ENCODE results near the gene NAV2.

The NAV2 gene

DNA sequence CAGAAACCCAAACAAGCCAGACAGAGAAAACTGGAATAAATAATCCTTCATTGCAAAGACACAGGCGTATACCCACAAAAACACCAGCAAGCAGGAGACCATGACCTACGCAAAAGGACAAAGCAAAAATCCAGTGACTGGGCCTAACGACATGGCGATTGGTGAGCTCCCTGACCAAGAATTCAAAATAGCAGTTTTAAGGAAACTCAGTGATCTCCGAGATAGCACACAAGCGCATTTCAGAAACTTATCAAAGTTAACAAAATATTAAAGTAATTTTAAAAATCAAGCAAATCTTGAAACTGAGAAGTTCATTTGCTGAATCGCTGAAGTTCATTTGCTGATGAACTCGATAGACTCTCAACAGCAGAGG lies 420.0 kb downstream of the NAV2 start:
- H3K4me3 ChIP-seq (ENCODE audit: low read depth, low read length), result no peak overlapping the region
- DNase-seq (ENCODE audit: low read depth), result no peak
- TF ChIP-seq, protein P1, sequence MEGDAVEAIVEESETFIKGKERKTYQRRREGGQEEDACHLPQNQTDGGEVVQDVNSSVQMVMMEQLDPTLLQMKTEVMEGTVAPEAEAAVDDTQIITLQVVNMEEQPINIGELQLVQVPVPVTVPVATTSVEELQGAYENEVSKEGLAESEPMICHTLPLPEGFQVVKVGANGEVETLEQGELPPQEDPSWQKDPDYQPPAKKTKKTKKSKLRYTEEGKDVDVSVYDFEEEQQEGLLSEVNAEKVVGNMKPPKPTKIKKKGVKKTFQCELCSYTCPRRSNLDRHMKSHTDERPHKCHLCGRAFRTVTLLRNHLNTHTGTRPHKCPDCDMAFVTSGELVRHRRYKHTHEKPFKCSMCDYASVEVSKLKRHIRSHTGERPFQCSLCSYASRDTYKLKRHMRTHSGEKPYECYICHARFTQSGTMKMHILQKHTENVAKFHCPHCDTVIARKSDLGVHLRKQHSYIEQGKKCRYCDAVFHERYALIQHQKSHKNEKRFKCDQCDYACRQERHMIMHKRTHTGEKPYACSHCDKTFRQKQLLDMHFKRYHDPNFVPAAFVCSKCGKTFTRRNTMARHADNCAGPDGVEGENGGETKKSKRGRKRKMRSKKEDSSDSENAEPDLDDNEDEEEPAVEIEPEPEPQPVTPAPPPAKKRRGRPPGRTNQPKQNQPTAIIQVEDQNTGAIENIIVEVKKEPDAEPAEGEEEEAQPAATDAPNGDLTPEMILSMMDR (IDR thresholded peaks at IDR 0.05; ENCODE audit: low read depth, low read length, missing control alignments), result no peak

DNA sequence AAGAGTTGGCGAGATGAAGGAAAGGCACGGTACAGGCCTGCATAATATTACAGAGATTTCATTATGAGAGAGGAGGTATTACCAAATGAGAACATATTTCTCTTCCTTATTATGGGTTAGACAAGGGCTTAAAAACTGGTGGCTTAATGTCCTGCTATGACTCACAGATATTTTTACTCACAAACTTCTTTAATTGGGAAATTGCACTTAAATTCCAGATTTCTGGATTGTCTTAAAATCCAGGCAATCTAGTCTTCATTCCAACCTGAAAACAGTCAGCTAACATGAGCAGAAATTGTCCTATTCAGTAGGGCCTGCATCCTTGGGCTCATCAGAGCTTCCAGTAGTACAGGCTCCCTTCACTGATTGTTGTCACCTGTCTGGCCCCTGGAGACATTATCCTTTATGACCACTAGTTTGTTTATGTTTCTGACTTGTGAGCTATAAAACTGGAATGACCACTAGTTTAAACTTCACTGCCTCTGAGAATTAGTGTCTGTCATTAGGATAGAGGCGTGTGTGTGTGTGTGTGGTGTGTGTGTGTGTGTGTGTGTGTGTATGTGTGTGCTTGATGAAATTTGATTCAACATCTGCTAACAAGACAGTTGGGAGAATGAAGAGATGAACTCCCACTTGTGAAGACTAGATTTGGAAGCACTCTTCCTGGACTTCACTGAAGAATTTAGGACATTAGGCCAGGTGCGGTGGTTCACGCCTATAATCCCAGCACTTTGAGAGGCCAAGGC lies 422.5 kb downstream of the NAV2 start:
- DNase-seq (ENCODE audit: low read depth), result no peak
- H3K4me3 ChIP-seq (ENCODE audit: low read depth, low read length), result no peak overlapping the region
- TF ChIP-seq, protein P1 (IDR thresholded peaks at IDR 0.05; ENCODE audit: low read depth, low read length, missing control alignments), result no peak

DNA sequence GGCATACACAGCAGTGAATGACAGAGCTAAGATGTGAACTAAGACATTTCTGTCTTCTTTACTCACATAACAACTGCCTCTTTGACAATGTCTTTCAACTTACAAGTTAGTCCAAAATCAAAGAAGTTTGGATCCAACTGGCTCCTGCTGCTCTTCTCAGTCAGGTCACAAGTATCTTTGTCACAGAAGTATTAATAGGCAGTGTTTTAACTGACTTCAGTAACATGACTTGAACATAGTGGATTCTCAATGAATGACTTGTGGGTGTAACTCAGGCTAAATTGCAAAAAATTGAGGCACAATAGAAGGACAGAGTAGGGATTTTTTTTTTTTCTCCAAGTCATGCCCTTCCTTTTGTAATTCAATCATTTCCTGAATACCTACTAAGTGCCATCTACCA lies 425.0 kb downstream of the NAV2 start:
- TF ChIP-seq, protein P1 (IDR thresholded peaks at IDR 0.05; ENCODE audit: low read depth, low read length, missing control alignments), result no peak
- no peak overlapping the region for H3K4me3 ChIP-seq (ENCODE audit: low read depth, low read length)
- DNase-seq (ENCODE audit: low read depth), result no peak

DNA sequence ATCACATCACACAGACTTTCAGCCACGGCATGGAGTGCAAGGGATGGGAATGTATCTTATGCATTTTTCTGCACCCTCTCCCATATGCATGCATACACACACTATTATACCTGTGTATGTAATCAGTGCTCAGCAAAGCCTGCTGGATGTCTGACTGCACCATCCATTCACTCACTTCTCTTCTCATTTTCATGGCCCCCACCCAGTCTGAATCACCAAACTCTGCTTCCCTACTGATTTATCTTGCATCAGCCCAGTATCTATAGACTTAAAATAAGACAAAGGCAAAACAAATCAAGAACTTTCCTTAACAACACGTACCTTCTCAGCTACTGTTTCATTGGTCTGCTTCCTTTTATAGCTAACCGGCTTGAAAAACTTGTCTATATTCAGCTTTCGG lies 426.1 kb downstream of the NAV2 start:
- DNase-seq (ENCODE audit: low read depth), result no peak
- TF ChIP-seq, protein P1 (IDR thresholded peaks at IDR 0.05; ENCODE audit: low read depth, low read length, missing control alignments), result no peak
- no peak overlapping the region for H3K4me3 ChIP-seq (ENCODE audit: low read depth, low read length)

DNA sequence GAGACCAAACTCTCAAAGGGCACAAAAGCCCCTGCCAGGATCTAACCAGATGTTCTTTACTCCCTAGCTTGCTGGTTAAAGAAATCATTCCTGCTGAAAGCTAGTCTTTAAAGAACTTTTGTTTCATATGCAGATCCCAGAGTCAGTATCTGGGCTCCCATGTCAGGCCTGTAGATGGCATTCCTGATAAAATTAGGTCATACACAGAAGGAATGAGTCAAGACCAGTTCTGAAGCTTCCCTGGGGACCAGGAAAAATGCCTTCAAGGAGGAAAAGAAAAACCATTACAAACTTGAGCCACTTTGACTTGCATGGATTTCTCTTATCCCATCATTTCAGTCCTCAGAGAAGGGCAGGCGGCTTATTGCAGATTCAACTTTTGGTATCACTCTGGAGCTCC lies 441.7 kb downstream of the NAV2 start:
- TF ChIP-seq, protein P1 (IDR thresholded peaks at IDR 0.05; ENCODE audit: low read depth, low read length, missing control alignments), result no peak
- no peak for DNase-seq (ENCODE audit: low read depth)
- H3K4me3 ChIP-seq (ENCODE audit: low read depth, low read length), result no peak overlapping the region

DNA sequence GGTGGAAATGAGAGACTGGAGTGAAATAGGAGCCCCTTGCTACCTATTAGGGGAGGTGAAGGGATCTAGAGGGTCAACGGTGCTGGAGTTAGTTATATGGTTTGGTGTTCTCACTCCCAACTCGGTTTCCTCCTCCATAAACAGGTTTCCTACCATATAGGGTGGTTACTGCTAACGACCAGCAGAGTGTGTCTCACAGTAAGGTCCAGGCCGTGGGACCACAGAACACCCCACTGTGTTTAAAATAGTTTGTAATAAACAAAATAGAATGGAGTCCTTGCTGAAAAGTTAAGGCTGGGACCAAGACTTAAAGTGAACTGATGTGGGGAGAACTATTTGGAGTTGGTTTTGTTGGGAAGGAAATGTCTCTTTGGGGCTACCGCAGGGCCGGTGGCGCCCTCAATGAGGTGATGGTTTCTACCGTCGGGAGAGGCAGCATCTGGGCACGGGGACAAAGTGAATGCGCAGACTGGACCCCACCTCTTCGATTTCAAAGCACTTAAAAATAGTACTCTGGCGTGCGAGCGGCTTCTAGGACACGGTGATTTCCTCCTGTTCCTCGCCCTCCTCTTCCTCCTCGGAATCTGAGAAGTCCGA lies 443.1 kb downstream of the NAV2 start:
- TF ChIP-seq, protein P1 (IDR thresholded peaks at IDR 0.05; ENCODE audit: low read depth, low read length, missing control alignments), result no peak
- DNase-seq (ENCODE audit: low read depth), result no peak
- H3K4me3 ChIP-seq (ENCODE audit: low read depth, low read length), result no peak overlapping the region
